CD8-positive, alpha-beta memory T cell (primary cell): ENCODE results near the gene ERBB3. TPM values are rescaled to one million over a fixed set of nuclear protein-coding genes. Genes with fewer than 3 reads are reported as not detected.
"Not testable (repeated sequence)": the region's sequence is repeated elsewhere in the genome, so short reads cannot be mapped to it uniquely, and the experiment has no call there.

Experiments used
- CTCF ChIA-PET: fragments of 350-600 bp; sonication (Branson Sonifier 250); formaldehyde crosslinking; loops from one replicate; lab custom pipeline; 2021; ENCODE audit warnings: antibody characterized with exemption; lab: Charles Lee
- POLR2A ChIA-PET: fragments of 350-600 bp; sonication (Branson Sonifier 250); formaldehyde crosslinking; loops from one replicate; lab custom pipeline; 2021; ENCODE audit warnings: antibody characterized with exemption; lab: Charles Lee
- DNase-seq, 5 donors: peaks; one replicate each; pipeline versions ENCODE4 v3.0.0 to v3.0.0-alpha.2; 2020 to 2022; ENCODE audit warnings: mixed read lengths in 1 of 5
- H3K27ac ChIP-seq: one replicate; pipeline ENCODE4 v1.7.0; 2013; ENCODE audit warnings: low read depth, mild to moderate bottlenecking, low read length, moderate library complexity
- H3K27me3 ChIP-seq: 2 replicates; pipeline ENCODE4 v1.7.0; 2013; ENCODE audit warnings: low read length, mild to moderate bottlenecking; ENCODE audit not compliant: insufficient read depth, poor library complexity, severe bottlenecking
- H3K36me3 ChIP-seq: 2 replicates; pipeline ENCODE4 v1.7.0; 2013; ENCODE audit warnings: mild to moderate bottlenecking, low read length, moderate library complexity; ENCODE audit not compliant: insufficient read depth
- H3K4me1 ChIP-seq: 2 replicates; pipeline ENCODE4 v1.7.0; 2013; ENCODE audit warnings: mild to moderate bottlenecking, low read length, moderate library complexity; ENCODE audit not compliant: insufficient read depth
- H3K4me3 ChIP-seq: 2 replicates; pipeline ENCODE4 v1.7.0; 2013; ENCODE audit warnings: mild to moderate bottlenecking, low read length
- H3K9me3 ChIP-seq: 2 replicates; pipeline ENCODE4 v1.7.0; 2013; ENCODE audit warnings: mild to moderate bottlenecking, low read length
- H3K27ac Mint-ChIP-seq, 8 donors: one replicate each; pipeline ENCODE4 v1.8.0; 2020 to 2021; ENCODE audit warnings: mixed read lengths in 8 of 8, mild to moderate bottlenecking in 6 of 8, inconsistent platforms in 3 of 8, moderate library complexity in 3 of 8
- H3K27me3 Mint-ChIP-seq, 2 donors: one replicate each; pipeline ENCODE4 v1.8.0; 2020 to 2021; ENCODE audit warnings: mixed read lengths in 2 of 2, mild to moderate bottlenecking in 1 of 2, moderate library complexity in 1 of 2
- H3K36me3 Mint-ChIP-seq, 3 donors: one replicate each; pipeline ENCODE4 v1.8.0; 2020 to 2021; ENCODE audit warnings: mixed read lengths in 3 of 3, inconsistent platforms in 1 of 3, mild to moderate bottlenecking in 1 of 3
- H3K4me1 Mint-ChIP-seq, 3 donors: one replicate each; pipeline ENCODE4 v1.8.0; 2020 to 2021; ENCODE audit warnings: mixed read lengths in 3 of 3, inconsistent platforms in 1 of 3, mild to moderate bottlenecking in 1 of 3
- H3K4me3 Mint-ChIP-seq, 7 donors: one replicate each; pipeline ENCODE4 v1.8.0; 2020 to 2021; ENCODE audit warnings: mixed read lengths in 7 of 7, mild to moderate bottlenecking in 6 of 7, moderate library complexity in 4 of 7, inconsistent platforms in 2 of 7
- H3K9me3 Mint-ChIP-seq, 5 donors: one replicate each; pipeline ENCODE4 v1.8.0; 2020 to 2022; ENCODE audit warnings: mixed read lengths in 5 of 5, mild to moderate bottlenecking in 3 of 5, moderate library complexity in 2 of 5, inconsistent platforms in 1 of 5
- polyA plus RNA-seq: library from polyadenylated mRNA; unstranded; fragments of 300-500 nt; fragmentation: Illumina TruSeq; gene quantifications from one replicate; pipeline ENCODE4 v1.2.3, GENCODE V29; 2021
- total RNA-seq, 2 experiments: library from RNA; stranded (reverse); gene quantifications; one replicate each; pipeline ENCODE4 v1.2.3, GENCODE V29; 2021

Gene ERBB3
- total and polyA plus RNA-seq, 3 experiments from 2014 or later, result 0.63 to 1.9 (median 1.7) TPM

DNA sequence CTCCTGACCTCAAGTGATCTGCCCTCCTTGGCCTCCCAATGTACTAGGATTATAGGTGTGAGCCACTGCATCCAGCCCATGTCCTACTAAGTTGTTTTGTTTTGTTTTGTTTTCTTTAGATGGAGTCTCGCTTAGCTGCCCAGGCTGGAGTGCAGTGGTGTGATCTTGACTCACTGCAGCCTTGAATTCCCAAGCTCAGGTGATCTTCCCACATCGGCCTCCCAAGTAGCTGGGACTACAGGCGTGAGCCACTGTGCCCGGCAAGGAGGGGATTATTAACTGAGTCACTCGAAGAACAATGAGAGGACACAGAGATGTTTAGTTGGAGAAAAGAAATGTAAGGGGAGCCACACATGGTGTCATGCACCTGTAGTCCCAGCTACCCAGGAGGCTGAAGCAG is 18.0 kb upstream of the ERBB3 start:
- H3K27ac Mint-ChIP-seq, result peak overlapping the region in 1 of 8 donors; percentile 24
- H3K9me3 ChIP-seq, result no peaks in the 10 kb centered on the region
- POLR2A ChIA-PET, result no interaction called here
- H3K4me1 Mint-ChIP-seq, result no peaks in the 10 kb centered on the region
- no peak overlapping the region for H3K4me3 ChIP-seq
- no peaks in the 10 kb centered on the region for H3K27me3 Mint-ChIP-seq
- no peak overlapping the region for H3K27ac ChIP-seq
- H3K36me3 Mint-ChIP-seq, result no peaks in the 10 kb centered on the region
- CTCF ChIA-PET, result interaction anchor here (1.2 kb wide), 1 partner anchor 13 kb away, joined by 6 read pairs; no protein-coding TSS in a partner anchor
- no peaks in the 10 kb centered on the region for H3K36me3 ChIP-seq
- no peaks in the 10 kb centered on the region for H3K4me1 ChIP-seq
- no peaks in the 10 kb centered on the region for H3K9me3 Mint-ChIP-seq
- H3K27me3 ChIP-seq, result no peaks in the 10 kb centered on the region
- H3K4me3 Mint-ChIP-seq, result no peak overlapping the region
- DNase-seq, result no peak

DNA sequence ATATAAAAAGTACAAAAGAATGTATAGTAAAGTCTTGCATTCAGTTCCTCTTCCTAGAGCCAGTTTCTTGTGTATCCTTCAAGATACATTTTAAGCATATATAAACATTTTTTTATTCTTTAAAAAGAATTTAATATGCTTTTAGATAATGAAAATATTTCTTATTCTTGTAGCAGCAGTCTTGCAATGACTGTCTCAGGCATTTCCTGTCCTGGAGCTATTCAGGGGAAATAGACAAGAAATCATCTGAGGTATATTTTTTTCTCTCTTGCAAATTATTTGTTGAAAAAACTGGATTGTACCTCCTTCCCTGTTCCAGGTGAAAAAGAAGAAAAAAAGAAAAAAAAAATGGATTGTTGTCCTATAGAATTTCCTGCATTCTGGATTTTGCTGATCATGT is 17.0 kb upstream of the ERBB3 start:
- no peaks in the 10 kb centered on the region for H3K4me1 ChIP-seq
- no peaks in the 10 kb centered on the region for H3K36me3 ChIP-seq
- Mint-ChIP-seq H3K27ac (no peak overlapping the region), H3K4me1 (no peaks in the 10 kb centered on the region), H3K36me3 (no peaks in the 10 kb centered on the region), H3K27me3 (no peaks in the 10 kb centered on the region), H3K9me3 (no peaks in the 10 kb centered on the region), H3K4me3 (no peak overlapping the region)
- POLR2A ChIA-PET, result no interaction called here
- no peak overlapping the region for H3K27ac ChIP-seq
- DNase-seq, result no peak
- no peaks in the 10 kb centered on the region for H3K27me3 ChIP-seq
- H3K9me3 ChIP-seq, result no peaks in the 10 kb centered on the region
- CTCF ChIA-PET, result no interaction called here
- no peak overlapping the region for H3K4me3 ChIP-seq

DNA sequence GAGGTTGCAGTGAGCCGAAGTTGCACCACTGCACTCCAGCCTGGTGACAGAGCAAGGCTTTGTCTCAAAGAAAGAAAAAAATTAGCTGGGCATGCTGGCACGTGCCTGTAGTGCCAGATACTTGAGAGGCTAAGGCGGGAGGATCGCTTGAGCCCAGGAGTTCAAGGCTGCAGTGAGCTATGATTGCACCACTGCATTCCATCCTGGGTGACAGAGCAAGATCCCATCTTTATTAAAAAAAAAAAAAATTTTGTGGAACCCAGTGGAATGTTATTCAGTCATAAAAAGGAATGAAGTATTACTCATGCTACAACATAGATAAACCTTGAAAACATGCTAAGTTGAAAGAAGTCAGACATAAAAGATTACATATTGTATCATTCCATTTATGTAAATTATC is 8.3 kb upstream of the ERBB3 start:
- POLR2A ChIA-PET, result interaction anchor here (0.7 kb wide), 1 partner anchor 420 kb away, joined by 3 read pairs; no protein-coding TSS in a partner anchor
- Mint-ChIP-seq H3K36me3 (no peaks in the 10 kb centered on the region), H3K9me3 (no peaks in the 10 kb centered on the region), H3K27me3 (no peaks in the 10 kb centered on the region), H3K4me1 (no peaks in the 10 kb centered on the region), H3K4me3 (no peak overlapping the region), H3K27ac (no peak overlapping the region)
- Histone ChIP-seq H3K4me3 (no peak overlapping the region), H3K36me3 (no peaks in the 10 kb centered on the region), H3K9me3 (no peaks in the 10 kb centered on the region), H3K27ac (no peak overlapping the region), H3K4me1 (no peaks in the 10 kb centered on the region), H3K27me3 (no peaks in the 10 kb centered on the region)
- DNase-seq, result no peak
- CTCF ChIA-PET, result interaction anchor here (0.7 kb wide), 1 partner anchor 13 kb away, joined by 3 read pairs; no protein-coding TSS in a partner anchor

DNA sequence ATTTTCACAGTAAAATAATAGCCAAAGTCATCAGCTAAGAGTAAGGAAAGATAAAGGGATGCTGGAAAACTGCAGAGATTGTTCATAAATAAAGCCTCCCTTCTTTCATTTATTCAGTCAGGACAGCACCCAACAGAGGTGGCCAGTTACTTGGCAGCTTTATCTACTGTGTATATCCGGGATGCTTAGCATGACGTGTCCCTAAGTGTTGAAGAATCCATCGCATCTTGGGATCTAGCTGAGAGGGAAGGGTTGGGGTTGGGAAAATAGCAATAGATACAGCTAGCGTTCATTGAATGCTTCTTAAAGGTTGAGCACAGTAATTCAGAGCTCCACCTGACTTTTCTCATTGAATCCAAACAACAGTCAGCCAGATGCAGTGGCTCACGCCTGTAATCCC is 5.6 kb upstream of the ERBB3 start:
- Histone ChIP-seq H3K4me3 (no peak overlapping the region), H3K9me3 (no peaks in the 10 kb centered on the region), H3K4me1 (peaks cover 5% of the 10 kb centered on the region), H3K27ac (no peak overlapping the region), H3K27me3 (no peaks in the 10 kb centered on the region), H3K36me3 (no peaks in the 10 kb centered on the region)
- Mint-ChIP-seq H3K36me3 (no peaks in the 10 kb centered on the region), H3K4me1 (peaks cover 0 to 6% (median 0%) of the 10 kb centered on the region in 3 donors), H3K27ac (no peak overlapping the region), H3K27me3 (no peaks in the 10 kb centered on the region), H3K4me3 (no peak overlapping the region), H3K9me3 (no peaks in the 10 kb centered on the region)
- no peak for DNase-seq
- ChIA-PET POLR2A (no interaction called here), CTCF (interaction anchor here (1.5 kb wide), 1 partner anchor 13 kb away, joined by 6 read pairs; no protein-coding TSS in a partner anchor)

DNA sequence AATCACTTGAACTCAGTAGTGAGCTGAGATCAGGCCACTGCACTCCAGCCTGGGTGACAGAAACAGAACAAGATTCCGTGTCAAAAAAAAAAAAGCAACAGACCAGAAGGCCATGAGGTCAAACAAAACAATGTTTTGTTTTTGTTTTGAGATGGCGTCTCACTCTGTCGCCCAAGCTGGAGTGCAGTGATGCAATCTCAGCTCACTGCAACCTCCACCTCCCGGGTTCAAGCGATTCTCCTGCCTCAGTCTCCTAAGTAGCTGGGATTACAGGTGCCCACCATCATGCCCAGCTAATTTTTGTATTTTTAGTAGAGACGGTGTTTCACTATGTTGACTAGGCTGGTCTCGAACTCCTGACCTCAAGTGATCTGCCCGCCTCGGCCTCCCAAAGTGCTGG is 2.0 kb upstream of the ERBB3 start:
- not testable (repeated sequence) for H3K4me1 ChIP-seq, H3K36me3 ChIP-seq, H3K9me3 ChIP-seq, H3K27ac ChIP-seq, DNase-seq, H3K27ac Mint-ChIP-seq, H3K9me3 Mint-ChIP-seq, H3K27me3 ChIP-seq, H3K36me3 Mint-ChIP-seq, H3K4me3 ChIP-seq
- H3K4me1 Mint-ChIP-seq, result peaks cover 3 to 24% (median 4%) of the 10 kb centered on the region in 3 donors
- peak overlapping the region in 4 of 7 donors; percentile 50 to 94 (median 85) for H3K4me3 Mint-ChIP-seq
- POLR2A ChIA-PET, result interaction anchor here (0.6 kb wide), 2 partner anchors 40 to 52 kb away, joined by 3 read pairs; partner anchors contain the start of gene ZC3H10
- peaks cover 0 to 10% of the 10 kb centered on the region in 2 donors for H3K27me3 Mint-ChIP-seq
- CTCF ChIA-PET, result interaction anchor here (0.7 to 1.4 kb wide), 2 partner anchors 27 to 31 kb away, joined by 3 to 4 read pairs; partner anchors contain the start of gene PA2G4

DNA sequence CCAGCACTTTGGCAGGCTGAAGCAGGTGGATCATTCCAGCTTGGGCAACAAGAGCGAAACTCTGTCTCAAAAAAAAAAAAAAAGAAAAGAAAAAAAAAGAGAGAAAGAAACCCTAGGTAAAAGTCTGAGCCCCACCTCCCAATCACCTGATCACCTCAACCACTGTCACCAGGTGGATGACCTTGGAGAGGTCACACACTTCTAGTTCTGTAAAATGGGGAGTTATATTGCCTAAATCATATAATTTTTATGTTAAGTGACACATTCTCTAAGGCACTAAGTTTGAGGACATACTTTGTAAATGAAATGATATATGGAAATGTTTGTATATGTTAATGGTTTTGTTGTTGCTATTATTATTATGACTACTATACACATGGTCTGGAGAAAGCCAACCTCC is 1.5 kb upstream of the ERBB3 start:
- Mint-ChIP-seq H3K9me3 (no peaks in the 10 kb centered on the region), H3K36me3 (peaks cover 0 to 1% (median 0%) of the 10 kb centered on the region in 3 donors), H3K4me3 (peak overlapping the region; percentile 84 to 94 (median 86)), H3K27ac (peak overlapping the region in 6 of 8 donors; percentile 10 to 61 (median 31)), H3K4me1 (peaks cover 3 to 24% (median 4%) of the 10 kb centered on the region in 3 donors), H3K27me3 (peaks cover 2 to 10% of the 10 kb centered on the region in 2 donors)
- no peak for DNase-seq
- POLR2A ChIA-PET, result interaction anchor here (0.6 kb wide), 2 partner anchors 40 to 52 kb away, joined by 3 read pairs; partner anchors contain the start of gene ZC3H10
- no peak overlapping the region for H3K27ac ChIP-seq
- H3K9me3 ChIP-seq, result no peaks in the 10 kb centered on the region
- no peaks in the 10 kb centered on the region for H3K36me3 ChIP-seq
- CTCF ChIA-PET, result interaction anchor here (0.7 to 1.6 kb wide), 9 partner anchors 10 to 83 kb away, joined by 3 to 8 read pairs (median 3); partner anchors contain the start of gene PA2G4
- H3K4me3 ChIP-seq, result no peak overlapping the region
- peaks cover 6% of the 10 kb centered on the region for H3K27me3 ChIP-seq
- peaks cover 5% of the 10 kb centered on the region for H3K4me1 ChIP-seq

DNA sequence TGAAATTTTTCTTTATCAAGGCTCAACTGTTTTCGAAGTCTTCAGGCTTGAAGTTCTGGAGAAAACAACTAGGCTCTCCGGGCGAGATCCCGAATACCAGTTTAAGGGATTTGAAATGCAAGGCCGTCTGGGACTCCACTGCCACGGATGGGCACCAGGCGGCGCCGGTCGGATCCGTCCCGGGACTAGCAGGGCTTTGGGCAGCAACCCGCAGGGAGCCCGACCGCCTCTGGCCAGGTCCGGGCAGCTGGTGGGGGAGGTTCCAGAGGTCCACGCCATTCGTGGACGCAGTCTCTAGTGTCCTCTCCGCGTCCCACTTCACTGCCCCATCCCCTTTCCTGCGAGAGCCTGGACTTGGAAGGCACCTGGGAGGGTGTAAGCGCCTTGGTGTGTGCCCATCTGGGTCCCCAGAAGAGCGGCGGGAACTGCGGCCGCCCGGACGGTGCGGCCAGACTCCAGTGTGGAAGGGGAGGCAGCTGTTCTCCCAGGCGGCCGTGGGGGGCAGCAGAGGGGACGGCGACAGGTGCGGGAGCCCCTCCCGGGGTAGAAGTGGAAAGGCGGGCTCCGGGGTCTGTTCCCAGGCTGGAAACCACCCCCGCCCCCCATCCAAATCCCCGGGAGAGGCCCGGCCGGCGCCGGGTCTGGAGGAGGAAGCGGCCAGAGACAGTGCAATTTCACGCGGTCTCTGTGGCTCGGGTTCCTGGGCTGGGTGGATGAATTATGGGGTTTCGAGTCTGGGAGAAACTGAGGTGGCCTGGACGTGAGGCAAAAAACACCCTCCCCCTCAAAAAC is 838 bp upstream of the ERBB3 start:
- DNase-seq, result peak; percentile 37 to 70 (median 42)
- Histone ChIP-seq H3K27ac (peak overlapping the region; percentile 38), H3K27me3 (peaks cover 6% of the 10 kb centered on the region), H3K36me3 (no peaks in the 10 kb centered on the region), H3K9me3 (no peaks in the 10 kb centered on the region), H3K4me1 (peaks cover 5% of the 10 kb centered on the region), H3K4me3 (peak overlapping the region; percentile 83)
- Mint-ChIP-seq H3K27me3 (peaks cover 7 to 12% of the 10 kb centered on the region in 2 donors), H3K4me3 (peak overlapping the region; percentile 84 to 94 (median 86)), H3K4me1 (peaks cover 3 to 24% (median 4%) of the 10 kb centered on the region in 3 donors), H3K27ac (peak overlapping the region in 6 of 8 donors; percentile 10 to 70 (median 50)), H3K9me3 (no peaks in the 10 kb centered on the region), H3K36me3 (peaks cover 0 to 1% (median 0%) of the 10 kb centered on the region in 3 donors)
- POLR2A ChIA-PET, result interaction anchor here (1.4 to 2.2 kb wide), 2 partner anchors 25 to 39 kb away, joined by 4 to 9 read pairs; partner anchors contain the start of genes PA2G4 and ZC3H10
- CTCF ChIA-PET, result interaction anchor here (0.7 to 1.6 kb wide), 12 partner anchors 10 to 83 kb away, joined by 3 to 8 read pairs (median 3); partner anchors contain the start of genes PA2G4, RPL41 and ZC3H10
